Bronchial epithelial cell (primary cell): ENCODE data around the gene CD68. TPM values are rescaled to one million over a fixed set of nuclear protein-coding genes. Genes with fewer than 3 reads are reported as not detected.

ENCODE experiments used
- DNase-seq: peaks from one replicate; pipeline ENCODE4 v3.0.0-alpha.2; 2010; ENCODE audit warnings: low read depth
- FAIRE-seq: peaks from 2 replicates; lab custom pipeline; 2011; peaks lifted over from hg19 to GRCh38; lab: Jason Lieb, UNC
- H3K27me3 ChIP-seq: 2 replicates; pipeline ENCODE4 v1.5.1; 2011; ENCODE audit warnings: low read length; ENCODE audit not compliant: control insufficient read depth, insufficient read depth
- H3K36me3 ChIP-seq: 2 replicates; pipeline ENCODE4 v1.5.1; 2011; ENCODE audit warnings: low read length; ENCODE audit not compliant: control insufficient read depth, insufficient read depth
- H3K4me3 ChIP-seq: 2 replicates; pipeline ENCODE4 v1.5.1; 2011; ENCODE audit warnings: mild to moderate bottlenecking, low read depth, low read length, control low read depth
- total RNA-seq: library from RNA; depleted of rRNA; stranded (reverse); fragments of >200 nt; gene quantifications from 2 replicates; pipeline ENCODE4 v1.2.1, GENCODE V29; 2014
- TF ChIP-seq, protein P1 (sequence below): IDR thresholded peaks from 2 replicates; pipeline ENCODE4 v1.5.1; 2011; ENCODE audit warnings: mild to moderate bottlenecking, moderate library complexity, low read length, control low read depth, inconsistent platforms; ENCODE audit not compliant: insufficient read depth, severe bottlenecking

The CD68 gene
- total RNA-seq, 1 donor from 2014 or later = 11.3 TPM

DNA sequence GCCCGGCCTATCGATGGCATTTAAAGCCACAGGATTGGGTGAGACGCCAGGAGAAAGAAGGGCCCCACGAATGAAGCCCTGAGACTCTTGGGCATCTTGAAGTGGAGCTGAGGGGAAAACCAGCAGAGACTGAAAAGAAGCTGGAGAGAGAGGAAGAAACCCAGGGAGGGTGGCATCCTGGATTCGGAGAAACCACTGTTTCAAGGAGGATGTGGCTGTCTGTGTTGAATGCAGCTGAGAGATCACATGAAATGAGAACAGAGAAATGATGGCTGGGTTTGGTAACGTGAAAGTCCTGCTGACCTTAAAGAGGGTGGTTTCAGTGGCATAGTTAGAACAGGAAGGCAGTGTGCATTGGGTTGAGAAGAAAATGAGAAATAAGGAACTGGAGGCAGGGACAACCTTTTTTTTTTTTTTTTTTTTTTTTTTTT is 26.8 kb upstream of the CD68 start:
- no peak for FAIRE-seq
- Histone ChIP-seq H3K27me3 (no peaks in the 10 kb centered on the region), H3K36me3 (no peaks in the 10 kb centered on the region), H3K4me3 (no peak overlapping the region)
- no peak for DNase-seq
- TF ChIP-seq, protein P1, sequence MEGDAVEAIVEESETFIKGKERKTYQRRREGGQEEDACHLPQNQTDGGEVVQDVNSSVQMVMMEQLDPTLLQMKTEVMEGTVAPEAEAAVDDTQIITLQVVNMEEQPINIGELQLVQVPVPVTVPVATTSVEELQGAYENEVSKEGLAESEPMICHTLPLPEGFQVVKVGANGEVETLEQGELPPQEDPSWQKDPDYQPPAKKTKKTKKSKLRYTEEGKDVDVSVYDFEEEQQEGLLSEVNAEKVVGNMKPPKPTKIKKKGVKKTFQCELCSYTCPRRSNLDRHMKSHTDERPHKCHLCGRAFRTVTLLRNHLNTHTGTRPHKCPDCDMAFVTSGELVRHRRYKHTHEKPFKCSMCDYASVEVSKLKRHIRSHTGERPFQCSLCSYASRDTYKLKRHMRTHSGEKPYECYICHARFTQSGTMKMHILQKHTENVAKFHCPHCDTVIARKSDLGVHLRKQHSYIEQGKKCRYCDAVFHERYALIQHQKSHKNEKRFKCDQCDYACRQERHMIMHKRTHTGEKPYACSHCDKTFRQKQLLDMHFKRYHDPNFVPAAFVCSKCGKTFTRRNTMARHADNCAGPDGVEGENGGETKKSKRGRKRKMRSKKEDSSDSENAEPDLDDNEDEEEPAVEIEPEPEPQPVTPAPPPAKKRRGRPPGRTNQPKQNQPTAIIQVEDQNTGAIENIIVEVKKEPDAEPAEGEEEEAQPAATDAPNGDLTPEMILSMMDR = no peak

DNA sequence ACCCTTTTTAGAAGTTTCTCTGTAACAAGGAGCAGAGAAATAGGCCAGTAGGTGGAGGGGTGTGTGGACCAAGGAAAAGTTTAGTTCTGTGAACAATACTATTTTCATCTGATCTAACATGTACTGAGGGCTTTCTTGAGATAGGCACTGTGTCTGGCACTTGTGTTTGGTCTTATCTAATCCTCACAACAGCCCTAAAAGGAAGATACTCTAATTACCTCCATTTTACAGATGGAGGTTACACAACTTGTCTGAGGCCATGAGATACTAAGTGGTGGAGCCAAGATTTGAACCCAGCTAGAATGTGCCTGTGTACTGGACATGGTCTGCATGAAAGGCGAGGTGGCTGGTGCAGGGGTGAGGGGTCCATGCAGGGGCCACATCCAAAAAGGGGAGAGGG is 26.1 kb upstream of the CD68 start:
- FAIRE-seq = no peak
- no peak for DNase-seq
- Histone ChIP-seq H3K4me3 (no peak overlapping the region), H3K36me3 (no peaks in the 10 kb centered on the region), H3K27me3 (no peaks in the 10 kb centered on the region)
- TF ChIP-seq, protein P1 = no peak

DNA sequence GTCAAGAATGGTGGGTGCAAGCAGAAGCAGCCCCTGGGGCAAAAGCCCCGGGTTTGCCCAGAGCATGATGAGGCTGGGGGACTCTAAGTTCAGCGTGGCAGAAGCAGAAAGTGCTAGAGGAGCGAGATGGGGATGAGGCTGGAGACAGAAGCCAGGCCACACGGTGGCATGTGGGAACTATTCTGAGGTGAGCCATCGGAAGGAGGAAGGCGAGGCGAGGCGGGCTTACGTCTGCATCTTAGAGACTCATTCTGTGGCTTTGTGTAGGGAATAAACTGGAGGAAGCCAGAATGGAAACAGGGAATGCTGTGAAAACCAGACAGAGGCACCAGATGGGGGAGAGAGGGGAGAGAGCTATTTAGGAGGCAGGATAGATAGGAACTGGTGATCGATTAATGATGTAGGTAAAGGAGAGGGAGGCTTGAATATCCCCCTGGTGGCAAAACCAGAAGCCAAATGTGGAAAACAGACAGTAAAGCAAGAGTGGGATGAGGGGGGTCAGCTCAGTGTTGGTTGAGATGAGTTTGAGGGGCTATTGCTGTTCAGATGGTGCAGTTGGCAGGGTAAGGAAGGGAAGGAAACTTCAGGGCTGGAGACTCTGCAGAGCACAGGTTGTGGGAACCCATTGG is 24.0 kb upstream of the CD68 start:
- H3K36me3 ChIP-seq = no peaks in the 10 kb centered on the region
- no peaks in the 10 kb centered on the region for H3K27me3 ChIP-seq
- TF ChIP-seq, protein P1 = no peak
- FAIRE-seq (no peak), DNase-seq (no peak)
- H3K4me3 ChIP-seq = no peak overlapping the region

DNA sequence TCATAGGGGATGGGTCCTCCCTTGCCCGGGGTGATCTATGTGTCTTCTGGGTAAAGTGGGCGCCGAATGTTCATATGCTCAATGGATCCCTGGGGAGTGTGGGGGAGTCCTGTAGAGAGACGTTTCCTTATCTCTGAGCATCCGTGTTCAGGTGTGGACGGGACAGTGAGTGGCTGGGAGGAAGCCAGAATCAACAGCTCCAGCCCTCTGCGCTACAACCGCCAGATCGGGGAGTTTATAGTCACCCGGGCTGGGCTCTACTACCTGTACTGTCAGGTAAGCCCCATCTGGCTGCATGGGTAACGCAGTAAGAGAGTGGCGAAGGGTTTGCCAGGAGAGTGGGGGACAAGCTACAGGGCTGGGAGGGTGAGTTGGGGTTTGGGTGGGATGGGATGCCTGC is 22.8 kb upstream of the CD68 start:
- no peaks in the 10 kb centered on the region for H3K27me3 ChIP-seq
- no peak overlapping the region for H3K4me3 ChIP-seq
- DNase-seq (no peak), FAIRE-seq (no peak)
- TF ChIP-seq, protein P1 = no peak
- H3K36me3 ChIP-seq = no peaks in the 10 kb centered on the region

DNA sequence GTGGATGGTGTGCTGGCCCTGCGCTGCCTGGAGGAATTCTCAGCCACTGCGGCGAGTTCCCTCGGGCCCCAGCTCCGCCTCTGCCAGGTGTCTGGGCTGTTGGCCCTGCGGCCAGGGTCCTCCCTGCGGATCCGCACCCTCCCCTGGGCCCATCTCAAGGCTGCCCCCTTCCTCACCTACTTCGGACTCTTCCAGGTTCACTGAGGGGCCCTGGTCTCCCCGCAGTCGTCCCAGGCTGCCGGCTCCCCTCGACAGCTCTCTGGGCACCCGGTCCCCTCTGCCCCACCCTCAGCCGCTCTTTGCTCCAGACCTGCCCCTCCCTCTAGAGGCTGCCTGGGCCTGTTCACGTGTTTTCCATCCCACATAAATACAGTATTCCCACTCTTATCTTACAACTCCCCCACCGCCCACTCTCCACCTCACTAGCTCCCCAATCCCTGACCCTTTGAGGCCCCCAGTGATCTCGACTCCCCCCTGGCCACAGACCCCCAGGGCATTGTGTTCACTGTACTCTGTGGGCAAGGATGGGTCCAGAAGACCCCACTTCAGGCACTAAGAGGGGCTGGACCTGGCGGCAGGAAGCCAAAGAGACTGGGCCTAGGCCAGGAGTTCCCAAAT is 22.2 kb upstream of the CD68 start:
- FAIRE-seq (no peak), DNase-seq (no peak)
- Histone ChIP-seq H3K36me3 (no peaks in the 10 kb centered on the region), H3K27me3 (no peaks in the 10 kb centered on the region), H3K4me3 (no peak overlapping the region)
- TF ChIP-seq, protein P1 = no peak
